ENCODE measurements around the gene SLC12A4. TPM values are rescaled to one million over a fixed set of nuclear protein-coding genes. Genes with fewer than 3 reads are reported as not detected.
A peak's percentile ranks its signal among the peaks of the same experiment; 100 is the strongest.

Gene SLC12A4
- total and polyA plus RNA-seq, 2 of the 13 experiments (the other 11 are each of a cell fraction or from before 2014, with no cell fraction given): 65.1 to 84.3 TPM

DNA sequence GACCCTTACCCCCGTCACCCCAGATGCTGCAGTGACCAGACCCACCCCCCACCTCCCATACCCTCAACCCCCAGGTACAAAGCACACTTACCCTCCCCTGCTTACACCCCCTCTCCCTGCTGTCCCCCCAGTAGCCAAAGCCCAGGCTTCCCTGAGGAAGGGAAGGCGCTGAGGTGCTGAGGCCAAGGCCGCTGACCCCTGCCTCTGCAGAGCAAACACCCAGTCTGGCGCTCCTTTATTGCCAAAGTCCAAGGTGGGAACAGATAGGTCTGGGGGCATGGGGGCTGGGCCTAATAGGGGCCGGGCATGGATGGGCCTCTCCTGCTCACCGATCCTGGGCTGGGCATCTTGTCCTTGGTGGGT is 25.2 kb downstream of the SLC12A4 start (continued):
- TF ChIP-seq ASH2L (IDR thresholded peaks at IDR 0.05; ENCODE audit: insufficient read length, low read depth, low read length) (peak; percentile 76), KLF9 (CRISPR knock-in tag; IDR thresholded peaks at IDR 0.05; ENCODE audit: low read depth) (no peak), RARA (CRISPR knock-in tag; IDR thresholded peaks at IDR 0.05) (peak; percentile 82), PHF21A (CRISPR knock-in tag; IDR thresholded peaks at IDR 0.05) (peak; percentile 94), TRIM24 (CRISPR knock-in tag; IDR thresholded peaks at IDR 0.05) (peak; percentile 74), MIER3 (CRISPR knock-in tag; IDR thresholded peaks at IDR 0.05; ENCODE audit: borderline replicate concordance) (peak; percentile 57; the same call in 1 of the 2 replicates), REL (CRISPR knock-in tag; conservative IDR thresholded peaks at IDR 0.05) (peak; percentile 64; the same call in 1 of the 2 replicates), NR2C2 (CRISPR knock-in tag; IDR thresholded peaks at IDR 0.05; ENCODE audit: borderline replicate concordance) (peak; percentile 89), ZNF460 (CRISPR knock-in tag; IDR thresholded peaks at IDR 0.05; ENCODE audit: borderline replicate concordance) (peak; percentile 72; the same call in 1 of the 2 replicates), SMAD3 (CRISPR knock-in tag; IDR thresholded peaks at IDR 0.05) (no peak), TCF7 (IDR thresholded peaks at IDR 0.05; ENCODE audit: low read depth) (peak; percentile 58; the same call in 1 of the 2 replicates), ZNF343 (CRISPR knock-in tag; IDR thresholded peaks at IDR 0.05) (0 out of 2 replicates have a peak, but pooled peaks have one; percentile 4), CBX1 (IDR thresholded peaks at IDR 0.05; ENCODE audit: low read depth) (peak; percentile 72), CCAR2 (optimal IDR thresholded peaks at IDR 0.05; ENCODE audit: low read depth, low read length) (peak; percentile 75), ARNT (IDR thresholded peaks at IDR 0.05) (no peak), ZBTB20 (CRISPR knock-in tag; IDR thresholded peaks at IDR 0.05; ENCODE audit: borderline replicate concordance, low read depth) (no peak; the same call in 1 of the 2 replicates)
- TF ChIP-seq, protein P1, sequence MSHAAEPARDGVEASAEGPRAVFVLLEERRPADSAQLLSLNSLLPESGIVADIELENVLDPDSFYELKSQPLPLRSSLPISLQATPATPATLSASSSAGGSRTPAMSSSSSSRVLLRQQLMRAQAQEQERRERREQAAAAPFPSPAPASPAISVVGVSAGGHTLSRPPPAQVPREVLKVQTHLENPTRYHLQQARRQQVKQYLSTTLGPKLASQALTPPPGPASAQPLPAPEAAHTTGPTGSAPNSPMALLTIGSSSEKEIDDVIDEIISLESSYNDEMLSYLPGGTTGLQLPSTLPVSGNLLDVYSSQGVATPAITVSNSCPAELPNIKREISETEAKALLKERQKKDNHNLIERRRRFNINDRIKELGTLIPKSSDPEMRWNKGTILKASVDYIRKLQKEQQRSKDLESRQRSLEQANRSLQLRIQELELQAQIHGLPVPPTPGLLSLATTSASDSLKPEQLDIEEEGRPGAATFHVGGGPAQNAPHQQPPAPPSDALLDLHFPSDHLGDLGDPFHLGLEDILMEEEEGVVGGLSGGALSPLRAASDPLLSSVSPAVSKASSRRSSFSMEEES (CRISPR knock-in tag; IDR thresholded peaks at IDR 0.05): no peak
